PC-3 (cell line): Measurements from ENCODE around the gene SH2D6. TPM values are rescaled to one million over a fixed set of nuclear protein-coding genes. Genes with fewer than 3 reads are reported as not detected.

Experiments
- ATAC-seq: fragments of 200-7000 bp; cut with Tn5 transposase; 2 replicates; pipeline ENCODE4 v1.9.1; 2020; ENCODE audit warnings: mild to moderate bottlenecking, moderate library complexity
- BruUV-seq: library from RNA; stranded (reverse); fragments of 400-500 nt; replicated peaks from 2 replicates; lab custom pipeline; 2021; lab: Mats Ljungman, UMichigan
- CTCF ChIA-PET: fragments of 300-600 bp; sonication (Branson Sonifier 250); formaldehyde crosslinking; loops from one replicate; lab custom pipeline; 2022; ENCODE audit warnings: antibody characterized with exemption; lab: Charles Lee
- POLR2A ChIA-PET: fragments of 300-600 bp; sonication (Branson Sonifier 250); formaldehyde crosslinking; loops from one replicate; lab custom pipeline; 2022; ENCODE audit warnings: antibody characterized with exemption; ENCODE audit not compliant: unreplicated experiment; lab: Charles Lee
- DNase-seq: peaks from one replicate; pipeline ENCODE4 v3.0.0-alpha.2; 2015
- H2AFZ ChIP-seq: fragments of 300-600 bp; sonication (generic); 2 replicates; pipeline ENCODE4 v1.6.0; 2016; ENCODE audit warnings: antibody characterized with exemption, low read length
- H3F3A ChIP-seq: fragments of 300-600 bp; sonication (generic); one replicate; pipeline ENCODE4 v1.6.0; 2017; ENCODE audit warnings: antibody characterized with exemption, low read length, control low read depth, mild to moderate bottlenecking; ENCODE audit not compliant: unreplicated experiment
- H3K27ac ChIP-seq: fragments of 300-600 bp; sonication (generic); 2 replicates; pipeline ENCODE4 v1.5.1; 2016; ENCODE audit warnings: mild to moderate bottlenecking, low read length
- H3K27me3 ChIP-seq: fragments of 300-600 bp; sonication (generic); 2 replicates; pipeline ENCODE4 v1.6.1; 2016; ENCODE audit warnings: low read length, mixed read lengths
- H3K36me3 ChIP-seq: fragments of 300-600 bp; sonication (generic); 2 replicates; pipeline ENCODE4 v1.6.1; 2016; ENCODE audit warnings: low read depth, mixed run types, low read length, mixed read lengths
- H3K4me1 ChIP-seq: fragments of 300-600 bp; sonication (generic); 2 replicates; pipeline ENCODE4 v1.5.1; 2016; ENCODE audit warnings: low read length; ENCODE audit not compliant: insufficient read depth
- H3K4me2 ChIP-seq: fragments of 300-600 bp; sonication (generic); 2 replicates; pipeline ENCODE4 v1.6.0; 2016; ENCODE audit warnings: low read length
- H3K4me3 ChIP-seq: fragments of 300-600 bp; sonication (generic); 2 replicates; pipeline ENCODE4 v1.5.1; 2016; ENCODE audit warnings: mild to moderate bottlenecking, low read length, mixed read lengths
- H3K79me2 ChIP-seq: fragments of 300-600 bp; sonication (generic); 2 replicates; pipeline ENCODE4 v1.6.1; 2017; ENCODE audit warnings: low read length, mixed read lengths
- H3K9ac ChIP-seq: fragments of 300-600 bp; sonication (generic); 2 replicates; pipeline ENCODE4 v1.6.0; 2016; ENCODE audit warnings: mild to moderate bottlenecking, low read length
- H3K9me2 ChIP-seq: fragments of 300-600 bp; sonication (generic); replicated peaks from 2 replicates; pipeline ENCODE4 v1.6.1; 2016; ENCODE audit warnings: mixed run types, low read length, mixed read lengths
- H3K9me3 ChIP-seq: fragments of 300-600 bp; sonication (generic); 2 replicates; pipeline ENCODE4 v1.6.1; 2016; ENCODE audit warnings: low read length, mixed read lengths
- H4K20me1 ChIP-seq: fragments of 300-600 bp; sonication (generic); 2 replicates; pipeline ENCODE4 v1.6.1; 2016; ENCODE audit warnings: low read length, mixed read lengths
- EZH2 ChIP-seq: fragments of 300-600 bp; sonication (generic); IDR thresholded peaks from one replicate; pipeline ENCODE4 v1.6.1; 2017; ENCODE audit warnings: antibody characterized with exemption, mild to moderate bottlenecking, low read length; ENCODE audit not compliant: unreplicated experiment
- EZH2phosphoT487 ChIP-seq: fragments of 300-600 bp; sonication (generic); IDR thresholded peaks from 2 replicates; pipeline ENCODE4 v1.6.1; 2018; ENCODE audit warnings: mild to moderate bottlenecking, antibody characterized with exemption, low read length, borderline replicate concordance
- intact Hi-C: fragments of 100-400 bp; cut with micrococcal nuclease; formaldehyde crosslinking; loops from 2 replicates; pipeline ENCODE4 v1.9.0; 2023
- total RNA-seq: library from RNA; depleted of rRNA; stranded (reverse); fragments of >200 nt; gene quantifications from 2 replicates; pipeline ENCODE4 v1.2.3, GENCODE V29; 2014
- TF ChIP-seq, protein P1 (sequence below): fragments of 300-600 bp; sonication (generic); conservative IDR thresholded peaks from 2 replicates; pipeline ENCODE4 v1.5.1; 2017; ENCODE audit warnings: antibody characterized with exemption, low read depth, mild to moderate bottlenecking, low read length

The SH2D6 gene
- total RNA-seq, 1 experiment from 2014 or later, result not detected

- peaks cover 25% of the 10 kb centered on the region for H3K79me2 ChIP-seq
- peak within 1 kb of the TSS; percentile 71 for H3K9ac ChIP-seq
- no peaks in the 10 kb centered on the region for H3K27me3 ChIP-seq
- intact Hi-C loops, result loop anchor here (5.0 kb wide), 1 partner anchor 58 kb away; the partner anchor contains the start of genes ELMOD3 and RETSAT
- BruUV-seq, result TSS peak; percentile 88
- ATAC-seq, result peak; percentile 93
- CTCF ChIA-PET, result no interaction called here
- no peaks in the 10 kb centered on the region for H3K9me2 ChIP-seq
- H3F3A ChIP-seq, result no peaks in the 10 kb centered on the region
- peak within 1 kb of the TSS; percentile 67 for H3K4me3 ChIP-seq
- peak within 1 kb of the TSS; percentile 84 for H2AFZ ChIP-seq
- H3K27ac ChIP-seq, result peak within 1 kb of the TSS; percentile 80
- H3K36me3 ChIP-seq, result no peaks in the 10 kb centered on the region
- TF ChIP-seq EZH2phosphoT487, result no peak
- TF ChIP-seq EZH2, result no peak
- no peaks in the 10 kb centered on the region for H4K20me1 ChIP-seq
- DNase-seq, result peak; percentile 85
- POLR2A ChIA-PET, result interaction anchor here (0.6 to 0.7 kb wide), 2 partner anchors 22 to 168 kb away, joined by 3 read pairs; no protein-coding TSS in a partner anchor
- H3K4me1 ChIP-seq, result peaks cover 27% of the 10 kb centered on the region
- no peaks in the 10 kb centered on the region for H3K9me3 ChIP-seq
- H3K4me2 ChIP-seq, result peak within 1 kb of the TSS; percentile 87
These were observed 8.5 kb upstream of the SH2D6 start, which contains the start of gene CAPG for GRCh38 chr2:85409845-85410583. CAPG (minus strand) TSS chr2:85410366; CDS start chr2:85402145, 8,221 bp downstream.

DNA sequence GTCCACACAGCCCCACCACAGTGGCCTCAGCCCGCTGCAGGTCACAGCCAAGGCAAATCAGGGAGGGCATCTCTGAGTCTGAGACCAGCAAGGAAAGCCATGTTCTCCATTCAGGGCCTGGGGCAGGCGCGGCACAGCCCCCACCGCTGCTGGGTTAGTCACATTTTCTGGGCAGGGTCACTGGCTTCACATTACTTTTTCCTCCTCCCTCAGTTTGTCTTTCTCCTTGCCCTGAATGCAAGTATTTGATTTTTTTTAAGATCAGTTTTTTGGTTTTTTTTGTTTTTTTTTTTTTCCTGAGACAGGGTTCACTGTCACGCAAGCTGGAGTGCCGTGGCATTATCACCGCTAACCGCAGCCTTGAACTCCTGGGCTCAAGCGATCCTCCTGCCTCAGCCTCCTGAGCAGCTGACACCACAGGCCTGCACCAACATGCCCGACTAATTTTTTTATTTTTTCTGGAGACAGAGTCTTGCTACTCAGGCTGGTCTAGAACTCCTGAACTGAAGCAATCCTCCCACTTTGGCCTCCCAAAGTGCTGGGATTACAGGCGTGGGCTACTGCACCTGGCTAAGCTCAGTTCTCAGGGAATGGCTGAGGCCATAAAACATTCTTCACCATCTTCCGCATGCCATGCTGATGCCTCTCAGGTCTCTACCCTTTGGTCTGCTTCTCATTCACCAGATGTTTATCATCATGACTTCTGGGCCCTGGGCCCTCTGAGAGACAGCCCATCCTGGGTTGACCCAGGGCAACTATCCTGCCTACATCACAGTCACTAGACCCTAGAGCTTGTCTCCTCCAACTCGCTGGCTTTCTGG lies 7.7 kb upstream of the SH2D6 start:
- no peaks in the 10 kb centered on the region for H4K20me1 ChIP-seq
- peak overlapping the region; percentile 80 for H3K27ac ChIP-seq
- H3K9me2 ChIP-seq, result no peaks in the 10 kb centered on the region
- H3K4me3 ChIP-seq, result peak overlapping the region; percentile 67
- ChIA-PET CTCF (no interaction called here), POLR2A (interaction anchor here (0.6 kb wide), 1 partner anchor 425 kb away, joined by 13 read pairs; no protein-coding TSS in a partner anchor)
- peak overlapping the region; percentile 71 for H3K9ac ChIP-seq
- H3K79me2 ChIP-seq, result peaks cover 20% of the 10 kb centered on the region
- no peaks in the 10 kb centered on the region for H3K27me3 ChIP-seq
- BruUV-seq, result TSS peak; percentile 30
- H3K4me1 ChIP-seq, result peaks cover 27% of the 10 kb centered on the region
- H3K4me2 ChIP-seq, result peak overlapping the region; percentile 87
- no peaks in the 10 kb centered on the region for H3K36me3 ChIP-seq
- no peaks in the 10 kb centered on the region for H3F3A ChIP-seq
- TF ChIP-seq, protein P1, sequence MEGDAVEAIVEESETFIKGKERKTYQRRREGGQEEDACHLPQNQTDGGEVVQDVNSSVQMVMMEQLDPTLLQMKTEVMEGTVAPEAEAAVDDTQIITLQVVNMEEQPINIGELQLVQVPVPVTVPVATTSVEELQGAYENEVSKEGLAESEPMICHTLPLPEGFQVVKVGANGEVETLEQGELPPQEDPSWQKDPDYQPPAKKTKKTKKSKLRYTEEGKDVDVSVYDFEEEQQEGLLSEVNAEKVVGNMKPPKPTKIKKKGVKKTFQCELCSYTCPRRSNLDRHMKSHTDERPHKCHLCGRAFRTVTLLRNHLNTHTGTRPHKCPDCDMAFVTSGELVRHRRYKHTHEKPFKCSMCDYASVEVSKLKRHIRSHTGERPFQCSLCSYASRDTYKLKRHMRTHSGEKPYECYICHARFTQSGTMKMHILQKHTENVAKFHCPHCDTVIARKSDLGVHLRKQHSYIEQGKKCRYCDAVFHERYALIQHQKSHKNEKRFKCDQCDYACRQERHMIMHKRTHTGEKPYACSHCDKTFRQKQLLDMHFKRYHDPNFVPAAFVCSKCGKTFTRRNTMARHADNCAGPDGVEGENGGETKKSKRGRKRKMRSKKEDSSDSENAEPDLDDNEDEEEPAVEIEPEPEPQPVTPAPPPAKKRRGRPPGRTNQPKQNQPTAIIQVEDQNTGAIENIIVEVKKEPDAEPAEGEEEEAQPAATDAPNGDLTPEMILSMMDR, result no peak
- no peak for TF ChIP-seq EZH2phosphoT487
- TF ChIP-seq EZH2, result no peak
- H3K9me3 ChIP-seq, result no peaks in the 10 kb centered on the region
- DNase-seq (peak; percentile 64), ATAC-seq (peak; percentile 76)
- intact Hi-C loops, result no loop called here
- peak overlapping the region; percentile 84 for H2AFZ ChIP-seq

GRCh38 chr2:85411405-85411748 lies 7.1 kb upstream of the SH2D6 start:
- Histone ChIP-seq H3K9me3 (no peaks in the 10 kb centered on the region), H3K36me3 (no peaks in the 10 kb centered on the region), H3K4me3 (no peak overlapping the region), H3K27me3 (no peaks in the 10 kb centered on the region), H4K20me1 (no peaks in the 10 kb centered on the region), H3K9ac (0 out of 2 replicates have a peak overlapping the region, but pooled peaks have one; percentile 71), H3K4me1 (peaks cover 27% of the 10 kb centered on the region), H3F3A (no peaks in the 10 kb centered on the region), H3K27ac (peak overlapping the region; percentile 80; the same call in 1 of the 2 replicates), H2AFZ (no peak overlapping the region), H3K4me2 (no peak overlapping the region), H3K9me2 (no peaks in the 10 kb centered on the region), H3K79me2 (peaks cover 20% of the 10 kb centered on the region)
- ATAC-seq (no peak), DNase-seq (no peak)
- BruUV-seq, result no TSS peak
- intact Hi-C loops, result no loop called here
- CTCF ChIA-PET, result no interaction called here
- TF ChIP-seq, protein P1, result no peak
- TF ChIP-seq EZH2phosphoT487 (no peak), EZH2 (no peak)
- POLR2A ChIA-PET, result interaction anchor here (0.6 kb wide), 1 partner anchor 426 kb away, joined by 13 read pairs; no protein-coding TSS in a partner anchor
